ENCODE results near the gene YAP1. TPM values are rescaled to one million over a fixed set of nuclear protein-coding genes. Genes with fewer than 3 reads are reported as not detected.
A peak's percentile ranks its signal among the peaks of the same experiment; 100 is the strongest.

YAP1 gene
- total RNA-seq, 4 donors from 2014 or later: 97.0 to 177 (median 142) TPM

GRCh38 chr11:102147015-102147414, 36.8 kb downstream of the YAP1 start:
- Histone ChIP-seq H3K36me3 (no peaks in the 10 kb centered on the region), H3K9me3 (no peaks in the 10 kb centered on the region), H3K4me1 (peaks cover 9 to 83% (median 24%) of the 10 kb centered on the region in 3 donors), H3K27ac (peak overlapping the region in 2 of 4 donors; percentile 1 to 22), H3K4me3 (no peak overlapping the region), H3K27me3 (no peaks in the 10 kb centered on the region)
- no peak for DNase-seq
- intact Hi-C loops (cut with DNase I): no loop called here
- 53 to 67% methylated on average over 4 of the region's 4 CpGs for WGBS, 2 donors
- TF ChIP-seq CTCF (IDR thresholded peaks at IDR 0.05) (no peak), POLR2A (IDR thresholded peaks at IDR 0.05) (no peak)

DNA sequence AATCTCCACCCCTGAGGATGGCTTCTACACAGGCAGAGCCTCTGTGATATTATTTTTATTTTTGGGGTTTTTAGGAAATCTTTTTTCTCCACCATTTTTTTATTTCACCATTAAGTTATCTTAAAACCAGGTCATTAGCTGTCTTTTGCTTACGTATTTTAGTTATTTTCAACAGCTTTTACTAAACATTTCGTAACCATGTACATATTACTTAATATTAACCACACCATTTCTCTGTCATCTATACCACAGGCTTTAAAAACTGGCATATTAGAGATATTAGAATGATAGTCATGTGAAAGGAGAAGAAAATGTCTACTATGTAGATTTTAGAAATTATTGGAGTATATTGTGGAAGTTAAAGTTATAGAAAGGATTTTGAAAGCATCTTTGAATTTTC, 37.4 kb downstream of the YAP1 start:
- Histone ChIP-seq H3K9me3 (no peaks in the 10 kb centered on the region), H3K27me3 (no peaks in the 10 kb centered on the region), H3K4me3 (no peak overlapping the region), H3K27ac (peak overlapping the region in 2 of 4 donors; percentile 1 to 22), H3K36me3 (no peaks in the 10 kb centered on the region), H3K4me1 (peaks cover 9 to 83% (median 24%) of the 10 kb centered on the region in 3 donors)
- DNase-seq: no peak
- intact Hi-C loops (cut with DNase I): no loop called here
- WGBS, 2 donors: 52 to 76% methylated on average over 2 of the region's 2 CpGs
- TF ChIP-seq POLR2A (IDR thresholded peaks at IDR 0.05) (no peak), CTCF (IDR thresholded peaks at IDR 0.05) (no peak)

GRCh38 chr11:102148059-102148458, 37.8 kb downstream of the YAP1 start:
- H3K27me3 ChIP-seq: no peaks in the 10 kb centered on the region
- H3K4me3 ChIP-seq: no peak overlapping the region
- peaks cover 0 to 3% (median 0%) of the 10 kb centered on the region in 3 donors for H3K36me3 ChIP-seq
- TF ChIP-seq CTCF (IDR thresholded peaks at IDR 0.05): no peak
- TF ChIP-seq POLR2A (IDR thresholded peaks at IDR 0.05): no peak
- intact Hi-C loops (cut with DNase I): no loop called here
- no peak for DNase-seq
- H3K4me1 ChIP-seq: peaks cover 9 to 83% (median 24%) of the 10 kb centered on the region in 3 donors
- H3K9me3 ChIP-seq: no peaks in the 10 kb centered on the region
- no peak overlapping the region for H3K27ac ChIP-seq

DNA sequence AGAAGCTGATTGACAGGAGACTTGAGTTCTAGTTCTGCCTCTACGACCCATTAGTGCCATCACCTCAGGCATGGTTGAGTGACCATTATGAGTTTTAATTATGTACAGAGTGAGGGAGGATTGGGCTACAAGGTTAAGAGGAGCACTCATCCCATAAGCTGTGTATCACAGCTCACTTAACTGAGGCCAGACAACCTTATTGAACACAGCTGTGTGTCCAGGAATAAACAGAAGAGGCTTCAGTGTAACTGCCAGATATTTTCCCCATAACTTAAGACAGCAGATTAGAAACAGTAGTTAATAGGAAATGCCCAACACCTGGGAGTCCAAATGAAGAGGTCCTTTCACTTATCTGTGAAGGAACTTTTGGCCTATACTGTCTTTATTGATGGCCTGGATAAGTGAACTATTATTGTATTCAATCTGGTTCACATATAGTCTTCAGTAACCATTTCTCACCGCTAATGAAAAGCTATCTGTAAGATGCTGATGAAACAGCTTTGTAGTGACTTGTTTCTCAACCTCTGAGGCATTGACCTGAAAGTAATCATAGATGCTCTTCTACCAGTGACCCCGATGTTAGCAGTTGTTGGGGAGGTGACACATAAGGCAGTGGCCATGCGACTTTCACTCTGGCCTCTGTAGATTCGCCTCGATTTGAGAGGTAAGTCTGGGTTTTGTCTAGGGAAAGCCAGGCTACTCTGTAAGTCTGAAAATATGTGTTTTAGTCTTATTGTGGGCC, 41.7 kb downstream of the YAP1 start:
- DNase-seq: no peak
- Histone ChIP-seq H3K27ac (no peak overlapping the region), H3K9me3 (no peaks in the 10 kb centered on the region), H3K36me3 (peaks cover 0 to 3% (median 0%) of the 10 kb centered on the region in 3 donors), H3K27me3 (no peaks in the 10 kb centered on the region), H3K4me1 (peaks cover 12 to 84% (median 23%) of the 10 kb centered on the region in 3 donors), H3K4me3 (no peak overlapping the region)
- 80 to 83% methylated on average over 6 of the region's 6 CpGs for WGBS, 2 donors
- TF ChIP-seq CTCF (IDR thresholded peaks at IDR 0.05) (no peak), POLR2A (IDR thresholded peaks at IDR 0.05) (no peak)
- intact Hi-C loops (cut with DNase I): no loop called here

GRCh38 chr11:102153082-102153481, 42.8 kb downstream of the YAP1 start:
- intact Hi-C loops (cut with DNase I): no loop called here
- peaks cover 13 to 84% (median 31%) of the 10 kb centered on the region in 3 donors for H3K4me1 ChIP-seq
- no peaks in the 10 kb centered on the region for H3K27me3 ChIP-seq

More at GRCh38 chr11:102153082-102153481, 42.8 kb downstream of the YAP1 start:
- 89% methylated on average over 1 of the region's 1 CpG for WGBS, 2 donors
- no peak overlapping the region for H3K4me3 ChIP-seq
- no peak for DNase-seq
- TF ChIP-seq CTCF (IDR thresholded peaks at IDR 0.05): no peak
- TF ChIP-seq POLR2A (IDR thresholded peaks at IDR 0.05): no peak
- H3K9me3 ChIP-seq: no peaks in the 10 kb centered on the region
- no peak overlapping the region for H3K27ac ChIP-seq
- peaks cover 0 to 3% (median 0%) of the 10 kb centered on the region in 3 donors for H3K36me3 ChIP-seq

Data from esophagus squamous epithelium (tissue), 5 donors.